HUES6 (cell line): ENCODE measurements around the gene NPLOC4.
"Not testable (repeated sequence)": the region's sequence is repeated elsewhere in the genome, so short reads cannot be mapped to it uniquely, and the experiment has no call there.

ENCODE experiments used
- H3K27ac ChIP-seq: 2 replicates; pipeline ENCODE4 v1.7.0; 2013; ENCODE audit warnings: low read depth, mild to moderate bottlenecking, low read length, inconsistent platforms
- H3K27me3 ChIP-seq: 2 replicates; pipeline ENCODE4 v1.6.1; 2013; ENCODE audit warnings: low read length; ENCODE audit not compliant: control insufficient read depth, insufficient read depth
- H3K36me3 ChIP-seq: 2 replicates; pipeline ENCODE4 v1.6.1; 2013; ENCODE audit warnings: low read length; ENCODE audit not compliant: control insufficient read depth, insufficient read depth
- H3K4me1 ChIP-seq: 2 replicates; pipeline ENCODE4 v1.6.1; 2013; ENCODE audit warnings: low read length; ENCODE audit not compliant: control insufficient read depth, insufficient read depth
- H3K4me3 ChIP-seq: 2 replicates; pipeline ENCODE4 v1.5.1; 2013; ENCODE audit warnings: low read depth, low read length
- H3K9ac ChIP-seq: one replicate; pipeline ENCODE4 v1.6.1; 2013; ENCODE audit warnings: mild to moderate bottlenecking, low read length
- H3K9me3 ChIP-seq: 2 replicates; pipeline ENCODE4 v1.6.1; 2013; ENCODE audit warnings: low read depth, low read length; ENCODE audit not compliant: control insufficient read depth, insufficient read depth

The NPLOC4 gene

DNA sequence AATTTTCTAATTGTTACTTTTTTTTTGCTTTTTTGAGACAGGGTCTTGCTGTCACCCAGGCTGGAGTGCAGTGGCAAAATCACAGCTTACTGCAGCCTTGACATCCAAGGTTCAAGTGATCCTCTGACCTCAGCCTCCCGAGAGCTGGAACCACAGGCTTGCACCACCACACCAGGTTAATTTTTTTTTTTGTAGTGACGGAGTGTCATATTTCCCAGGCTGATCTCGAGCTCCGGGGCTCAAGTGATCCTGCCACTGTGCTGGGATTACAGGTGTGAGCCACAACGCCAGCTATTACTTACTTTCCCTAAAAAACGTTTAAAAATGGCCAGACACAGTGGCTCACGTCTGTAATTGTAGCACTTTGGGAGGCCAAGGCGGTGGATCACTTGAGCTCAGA, 6.6 kb downstream of the NPLOC4 start:
- Histone ChIP-seq H3K9me3 (no peaks in the 10 kb centered on the region), H3K4me1 (no peaks in the 10 kb centered on the region), H3K9ac (no peak overlapping the region), H3K36me3 (peaks cover 55% of the 10 kb centered on the region), H3K4me3 (no peak overlapping the region), H3K27me3 (no peaks in the 10 kb centered on the region), H3K27ac (no peak overlapping the region)

DNA sequence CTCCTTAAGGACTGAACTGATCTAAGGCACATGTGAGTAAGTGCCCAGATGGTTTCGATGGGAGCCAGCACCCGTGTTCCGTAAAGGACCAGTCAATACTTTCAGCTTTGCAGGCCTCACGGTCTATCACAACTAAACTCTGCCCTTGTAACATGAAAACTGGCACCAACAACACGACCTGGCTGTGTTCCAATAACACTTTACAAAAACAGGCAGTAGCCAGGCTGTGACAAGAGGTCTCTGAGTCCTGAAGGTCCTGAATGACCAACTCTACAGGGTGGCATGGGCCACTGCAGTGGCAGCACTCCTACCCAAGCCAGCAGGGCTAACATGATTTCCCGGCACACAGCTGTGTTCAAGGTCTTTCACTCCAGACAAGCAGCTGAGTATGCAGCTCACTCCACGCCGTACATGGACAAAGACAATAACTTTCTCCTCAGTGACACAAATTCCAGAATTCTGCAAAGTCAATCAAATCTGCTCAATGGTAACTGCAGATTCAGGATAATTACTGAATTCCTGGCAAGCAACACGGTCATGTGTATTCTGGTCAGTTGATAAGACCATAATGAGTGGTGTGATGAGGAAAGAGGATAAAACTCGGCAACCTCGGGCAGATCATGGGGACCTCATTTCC, 15.3 kb downstream of the NPLOC4 start:
- Histone ChIP-seq H3K36me3 (peaks cover 78% of the 10 kb centered on the region), H3K9ac (no peak overlapping the region), H3K4me3 (no peak overlapping the region), H3K27ac (no peak overlapping the region), H3K27me3 (no peaks in the 10 kb centered on the region), H3K9me3 (no peaks in the 10 kb centered on the region), H3K4me1 (no peaks in the 10 kb centered on the region)

GRCh38 chr17:81618307-81618706, 18.6 kb downstream of the NPLOC4 start:
- H3K9ac ChIP-seq, H3K9me3 ChIP-seq, H3K27me3 ChIP-seq, H3K4me1 ChIP-seq, H3K27ac ChIP-seq, H3K4me3 ChIP-seq: not testable (repeated sequence)
- H3K36me3 ChIP-seq = peaks cover 71% of the 10 kb centered on the region

DNA sequence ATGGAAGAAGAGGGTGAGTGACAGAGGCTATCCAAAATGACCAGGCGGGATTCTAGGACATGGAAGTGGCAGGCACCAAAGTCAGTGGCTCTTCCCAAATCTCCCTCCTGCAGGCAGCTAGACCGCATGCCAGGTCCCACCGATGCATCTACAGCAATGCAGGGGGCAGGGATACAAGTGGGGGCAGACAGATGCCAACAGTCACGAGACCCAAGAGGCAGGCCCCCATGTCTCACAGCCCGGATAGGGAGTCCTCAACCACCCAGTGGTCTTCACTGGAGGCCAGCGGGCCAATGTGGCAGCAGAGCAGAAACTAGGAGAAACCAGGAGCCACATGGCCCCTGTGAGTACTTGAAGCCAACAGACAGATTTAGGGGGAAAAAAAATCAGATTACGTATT, 20.0 kb downstream of the NPLOC4 start:
- no peaks in the 10 kb centered on the region for H3K4me1 ChIP-seq
- H3K27ac ChIP-seq = no peak overlapping the region
- no peaks in the 10 kb centered on the region for H3K9me3 ChIP-seq
- peaks cover 72% of the 10 kb centered on the region for H3K36me3 ChIP-seq
- H3K27me3 ChIP-seq = no peaks in the 10 kb centered on the region
- no peak overlapping the region for H3K9ac ChIP-seq
- H3K4me3 ChIP-seq = no peak overlapping the region

DNA sequence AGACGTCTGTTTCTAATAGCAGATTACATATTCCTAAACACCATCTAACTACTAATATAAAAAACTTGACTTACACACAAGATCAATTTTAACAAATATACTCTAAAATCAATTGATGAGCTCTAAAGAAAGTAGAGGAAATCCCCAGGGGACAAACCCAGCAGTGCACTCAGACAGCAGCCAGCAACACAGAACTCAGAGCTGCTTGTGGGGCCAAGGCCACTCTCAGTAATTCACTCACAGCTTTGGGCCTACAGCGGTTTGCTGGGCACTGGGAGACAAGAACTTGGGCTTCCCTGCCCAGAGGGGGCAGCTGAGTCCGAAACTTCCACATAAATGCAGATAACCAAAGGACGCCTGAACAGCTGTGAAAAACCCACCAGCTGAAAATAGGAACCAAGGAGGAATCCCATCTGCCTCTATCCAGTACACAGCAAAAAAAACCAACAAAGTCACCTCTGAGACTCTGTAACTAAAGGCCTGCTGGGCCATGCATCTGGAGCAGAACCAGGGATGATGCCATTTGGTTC, 21.4 kb downstream of the NPLOC4 start:
- Histone ChIP-seq H3K9me3 (no peaks in the 10 kb centered on the region), H3K9ac (no peak overlapping the region), H3K27ac (no peak overlapping the region), H3K4me1 (no peaks in the 10 kb centered on the region), H3K4me3 (no peak overlapping the region), H3K27me3 (no peaks in the 10 kb centered on the region), H3K36me3 (peaks cover 64% of the 10 kb centered on the region)

GRCh38 chr17:81612172-81612970, 24.5 kb downstream of the NPLOC4 start:
- Histone ChIP-seq H3K9me3 (no peaks in the 10 kb centered on the region), H3K27me3 (no peaks in the 10 kb centered on the region), H3K9ac (no peak overlapping the region), H3K4me1 (no peaks in the 10 kb centered on the region), H3K27ac (no peak overlapping the region), H3K4me3 (no peak overlapping the region), H3K36me3 (peaks cover 81% of the 10 kb centered on the region)

- Histone ChIP-seq H3K36me3 (peaks cover 80% of the 10 kb centered on the region), H3K27me3 (no peaks in the 10 kb centered on the region), H3K4me1 (no peaks in the 10 kb centered on the region), H3K27ac (no peak overlapping the region), H3K4me3 (no peak overlapping the region), H3K9me3 (no peaks in the 10 kb centered on the region), H3K9ac (no peak overlapping the region)
These were observed 27.2 kb downstream of the NPLOC4 start for GRCh38 chr17:81609541-81610311.

DNA sequence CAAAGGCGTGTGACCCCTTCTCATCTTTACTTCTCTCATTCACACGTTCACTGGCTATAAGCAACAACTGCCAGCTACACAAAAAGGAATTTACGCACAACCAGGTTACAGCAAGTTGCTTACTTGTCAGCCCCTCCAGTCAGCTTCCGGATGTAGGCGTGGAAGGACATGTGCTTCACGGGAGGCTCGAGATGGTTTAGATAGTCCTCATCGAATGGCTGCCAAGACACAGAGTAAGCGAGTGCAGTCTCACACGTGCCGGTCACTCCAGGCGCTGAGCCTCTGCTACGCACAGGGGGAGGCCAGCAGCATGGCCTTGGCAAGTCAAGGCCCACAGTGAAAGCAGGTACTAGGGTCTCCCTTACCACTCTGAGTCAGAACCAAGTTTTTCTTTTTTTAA, 28.3 kb downstream of the NPLOC4 start:
- no peak overlapping the region for H3K9ac ChIP-seq
- no peak overlapping the region for H3K4me3 ChIP-seq
- H3K36me3 ChIP-seq = peaks cover 82% of the 10 kb centered on the region
- H3K27ac ChIP-seq = no peak overlapping the region
- no peaks in the 10 kb centered on the region for H3K4me1 ChIP-seq
- H3K27me3 ChIP-seq = no peaks in the 10 kb centered on the region
- no peaks in the 10 kb centered on the region for H3K9me3 ChIP-seq

GRCh38 chr17:81608082-81608481, 28.8 kb downstream of the NPLOC4 start:
- no peaks in the 10 kb centered on the region for H3K9me3 ChIP-seq
- no peaks in the 10 kb centered on the region for H3K27me3 ChIP-seq
- peaks cover 82% of the 10 kb centered on the region for H3K36me3 ChIP-seq
- H3K4me3 ChIP-seq = no peak overlapping the region
- H3K27ac ChIP-seq = no peak overlapping the region
- H3K9ac ChIP-seq = no peak overlapping the region
- no peaks in the 10 kb centered on the region for H3K4me1 ChIP-seq

GRCh38 chr17:81607431-81607830, 29.5 kb downstream of the NPLOC4 start:
- no peak overlapping the region for H3K9ac ChIP-seq
- no peaks in the 10 kb centered on the region for H3K4me1 ChIP-seq
- no peaks in the 10 kb centered on the region for H3K27me3 ChIP-seq
- H3K4me3 ChIP-seq = no peak overlapping the region
- H3K36me3 ChIP-seq = peaks cover 82% of the 10 kb centered on the region
- H3K9me3 ChIP-seq = no peaks in the 10 kb centered on the region
- H3K27ac ChIP-seq = no peak overlapping the region
